Measurements from ENCODE around the gene ZNF837.

DNA sequence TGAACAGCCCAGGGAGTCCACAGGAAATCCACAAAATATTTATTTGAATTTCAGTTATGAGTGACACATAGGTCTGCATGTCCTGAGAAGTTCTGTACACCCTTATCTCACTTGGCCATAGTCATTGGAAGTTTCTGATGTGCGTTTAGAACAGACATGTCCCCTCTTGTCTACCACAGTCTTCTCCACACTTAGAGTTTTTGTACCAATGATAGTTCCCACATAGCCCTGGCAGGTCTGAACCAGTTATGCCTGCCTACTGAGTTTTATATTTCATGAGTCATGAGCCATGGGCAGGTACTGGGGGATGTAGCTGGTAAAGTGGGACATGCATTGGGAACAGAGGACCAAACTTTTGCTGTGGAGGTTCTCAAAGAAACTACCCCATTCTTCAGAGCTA is 47.8 kb upstream of the ZNF837 start:
- TF ChIP-seq EP300 (IDR thresholded peaks at IDR 0.05) (no peak), POLR2A (IDR thresholded peaks at IDR 0.05; ENCODE audit: low read depth) (no peak), POLR2AphosphoS5 (IDR thresholded peaks at IDR 0.05) (no peak)
- TF ChIP-seq, protein P1, sequence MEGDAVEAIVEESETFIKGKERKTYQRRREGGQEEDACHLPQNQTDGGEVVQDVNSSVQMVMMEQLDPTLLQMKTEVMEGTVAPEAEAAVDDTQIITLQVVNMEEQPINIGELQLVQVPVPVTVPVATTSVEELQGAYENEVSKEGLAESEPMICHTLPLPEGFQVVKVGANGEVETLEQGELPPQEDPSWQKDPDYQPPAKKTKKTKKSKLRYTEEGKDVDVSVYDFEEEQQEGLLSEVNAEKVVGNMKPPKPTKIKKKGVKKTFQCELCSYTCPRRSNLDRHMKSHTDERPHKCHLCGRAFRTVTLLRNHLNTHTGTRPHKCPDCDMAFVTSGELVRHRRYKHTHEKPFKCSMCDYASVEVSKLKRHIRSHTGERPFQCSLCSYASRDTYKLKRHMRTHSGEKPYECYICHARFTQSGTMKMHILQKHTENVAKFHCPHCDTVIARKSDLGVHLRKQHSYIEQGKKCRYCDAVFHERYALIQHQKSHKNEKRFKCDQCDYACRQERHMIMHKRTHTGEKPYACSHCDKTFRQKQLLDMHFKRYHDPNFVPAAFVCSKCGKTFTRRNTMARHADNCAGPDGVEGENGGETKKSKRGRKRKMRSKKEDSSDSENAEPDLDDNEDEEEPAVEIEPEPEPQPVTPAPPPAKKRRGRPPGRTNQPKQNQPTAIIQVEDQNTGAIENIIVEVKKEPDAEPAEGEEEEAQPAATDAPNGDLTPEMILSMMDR (IDR thresholded peaks at IDR 0.05): no peak

All from esophagus muscularis mucosa (tissue), 4 donors.